ENCODE results near the gene IFNB1. TPM values are rescaled to one million over a fixed set of nuclear protein-coding genes. Genes with fewer than 3 reads are reported as not detected.

IFNB1 gene
- total RNA-seq = not detected
- total RNA-seq (2013) = 0.15 TPM
- total RNA-seq = 0 to 0.17 (median 0) reads per million in 29 experiments

GRCh38 chr9:21077781-21078180 is at the start of gene IFNB1:
IFNB1 (minus strand) TSS chr9:21077942; CDS start chr9:21077869, 73 bp downstream.
- Histone ChIP-seq H3K4me1 (ENCODE audit: control insufficient read depth in 1 of 2, extremely low read depth in 1 of 2, insufficient read depth in 2 of 2, low read length in 2 of 2) (peaks cover 9 to 21% of the 10 kb centered on the region in 2 experiments), H3K4me3 (ENCODE audit: control insufficient read depth in 1 of 2, extremely low read depth in 1 of 2, low read length in 1 of 2) (no peak within 1 kb of the TSS), H3K27me3 (replicated peaks in 1 of 2; ENCODE audit: control insufficient read depth in 2 of 2, extremely low read depth in 1 of 2, insufficient read depth in 2 of 2, low read length in 1 of 2) (no peaks in the 10 kb centered on the region), H3K36me3 (ENCODE audit: control insufficient read depth in 2 of 2, extremely low read depth in 1 of 2, insufficient read depth in 1 of 2, low read length in 1 of 2) (no peaks in the 10 kb centered on the region), H3K9me3 (no peaks in the 10 kb centered on the region), H3K27ac (ENCODE audit: low read length) (no peak within 1 kb of the TSS)
- Mint-ChIP-seq H3K36me3 (no peaks in the 10 kb centered on the region), H3K27me3 (no peaks in the 10 kb centered on the region), H3K9me3 (no peaks in the 10 kb centered on the region), H3K4me1 (peaks cover 26 to 32% (median 30%) of the 10 kb centered on the region in 3 donors), H3K27ac (peak within 1 kb of the TSS in 1 of 2 donors; percentile 35), H3K4me3 (no peak within 1 kb of the TSS)
- 83% methylated on average over 2 of the region's 3 CpGs for WGBS (ENCODE audit: insufficient coverage)
- DNase-seq = no peak
- POLR2A ChIA-PET = interaction anchor here in 1 of 2 donors (0.6 kb wide), 2 partner anchors 27 to 1894 kb away, joined by 3 to 5 read pairs; no protein-coding TSS in a partner anchor
- ATAC-seq (replicated peaks in 1 of 4) = no peak
- CTCF ChIA-PET = interaction anchor here (0.6 to 1.5 kb wide), 6 partner anchors 19 to 1428 kb away, joined by 3 to 16 read pairs (median 6); no protein-coding TSS in a partner anchor

GRCh38 chr9:21121595-21122251 is 44.0 kb upstream of the IFNB1 start:
- Mint-ChIP-seq H3K9me3 (no peaks in the 10 kb centered on the region), H3K4me1 (no peaks in the 10 kb centered on the region), H3K27me3 (peaks cover 0 to 6% of the 10 kb centered on the region in 2 donors), H3K36me3 (no peaks in the 10 kb centered on the region), H3K4me3 (no peak overlapping the region), H3K27ac (no peak overlapping the region)
- Histone ChIP-seq H3K27ac (ENCODE audit: low read length) (no peak overlapping the region), H3K4me1 (ENCODE audit: control insufficient read depth in 1 of 2, extremely low read depth in 1 of 2, insufficient read depth in 2 of 2, low read length in 2 of 2) (no peaks in the 10 kb centered on the region), H3K36me3 (ENCODE audit: control insufficient read depth in 2 of 2, extremely low read depth in 1 of 2, insufficient read depth in 1 of 2, low read length in 1 of 2) (no peaks in the 10 kb centered on the region), H3K4me3 (ENCODE audit: control insufficient read depth in 1 of 2, extremely low read depth in 1 of 2, low read length in 1 of 2) (no peak overlapping the region), H3K9me3 (no peaks in the 10 kb centered on the region), H3K27me3 (replicated peaks in 1 of 2; ENCODE audit: control insufficient read depth in 2 of 2, extremely low read depth in 1 of 2, insufficient read depth in 2 of 2, low read length in 1 of 2) (no peaks in the 10 kb centered on the region)
- DNase-seq (no peak), ATAC-seq (replicated peaks in 1 of 4) (no peak)
- CTCF ChIA-PET = interaction anchor here in 1 of 2 donors (1.1 kb wide), 1 partner anchor 43 kb away, joined by 3 read pairs; no protein-coding TSS in a partner anchor
- 70% methylated on average over 2 of the region's 4 CpGs for WGBS (ENCODE audit: insufficient coverage)
- POLR2A ChIA-PET = no interaction called here

GRCh38 chr9:21121079-21121478 is 43.3 kb upstream of the IFNB1 start:
- Mint-ChIP-seq H3K9me3 (no peaks in the 10 kb centered on the region), H3K4me3 (no peak overlapping the region), H3K36me3 (no peaks in the 10 kb centered on the region), H3K27me3 (peaks cover 0 to 6% of the 10 kb centered on the region in 2 donors), H3K4me1 (no peaks in the 10 kb centered on the region), H3K27ac (no peak overlapping the region)
- Histone ChIP-seq H3K4me1 (ENCODE audit: control insufficient read depth in 1 of 2, extremely low read depth in 1 of 2, insufficient read depth in 2 of 2, low read length in 2 of 2) (no peaks in the 10 kb centered on the region), H3K27ac (ENCODE audit: low read length) (no peak overlapping the region), H3K9me3 (no peaks in the 10 kb centered on the region), H3K27me3 (replicated peaks in 1 of 2; ENCODE audit: control insufficient read depth in 2 of 2, extremely low read depth in 1 of 2, insufficient read depth in 2 of 2, low read length in 1 of 2) (no peaks in the 10 kb centered on the region), H3K4me3 (ENCODE audit: control insufficient read depth in 1 of 2, extremely low read depth in 1 of 2, low read length in 1 of 2) (no peak overlapping the region), H3K36me3 (ENCODE audit: control insufficient read depth in 2 of 2, extremely low read depth in 1 of 2, insufficient read depth in 1 of 2, low read length in 1 of 2) (no peaks in the 10 kb centered on the region)
- ATAC-seq (replicated peaks in 1 of 4) (no peak), DNase-seq (no peak)
- ChIA-PET POLR2A (no interaction called here), CTCF (interaction anchor here in 1 of 2 donors (1.1 kb wide), 1 partner anchor 42 kb away, joined by 3 read pairs; no protein-coding TSS in a partner anchor)
- WGBS (ENCODE audit: insufficient coverage) = 100% methylated on average over 1 of the region's 2 CpGs

GRCh38 chr9:21119093-21119770 is 41.5 kb upstream of the IFNB1 start:
- DNase-seq (peak in 1 of 35 experiments; percentile 1), ATAC-seq (replicated peaks in 1 of 4) (no peak)
- no peaks in the 10 kb centered on the region for H3K36me3 Mint-ChIP-seq
- ChIA-PET CTCF (interaction anchor here in 1 of 2 donors (0.7 to 1.5 kb wide), 2 partner anchors 9 to 1450 kb away, joined by 3 to 5 read pairs; no protein-coding TSS in a partner anchor), POLR2A (no interaction called here)
- H3K4me1 ChIP-seq (ENCODE audit: control insufficient read depth in 1 of 2, extremely low read depth in 1 of 2, insufficient read depth in 2 of 2, low read length in 2 of 2) = no peaks in the 10 kb centered on the region
- no peaks in the 10 kb centered on the region for H3K4me1 Mint-ChIP-seq
- no peak overlapping the region for H3K4me3 ChIP-seq (ENCODE audit: control insufficient read depth in 1 of 2, extremely low read depth in 1 of 2, low read length in 1 of 2)
- no peak overlapping the region for H3K27ac Mint-ChIP-seq
- no peak overlapping the region for H3K27ac ChIP-seq (ENCODE audit: low read length)
- H3K36me3 ChIP-seq (ENCODE audit: control insufficient read depth in 2 of 2, extremely low read depth in 1 of 2, insufficient read depth in 1 of 2, low read length in 1 of 2) = no peaks in the 10 kb centered on the region
- WGBS (ENCODE audit: insufficient coverage) = 59% methylated on average over 3 of the region's 7 CpGs
- H3K9me3 ChIP-seq = no peaks in the 10 kb centered on the region
- peaks cover 0 to 2% of the 10 kb centered on the region in 2 donors for H3K27me3 Mint-ChIP-seq
- no peak overlapping the region for H3K4me3 Mint-ChIP-seq
- no peaks in the 10 kb centered on the region for H3K27me3 ChIP-seq (replicated peaks in 1 of 2; ENCODE audit: control insufficient read depth in 2 of 2, extremely low read depth in 1 of 2, insufficient read depth in 2 of 2, low read length in 1 of 2)
- no peaks in the 10 kb centered on the region for H3K9me3 Mint-ChIP-seq

GRCh38 chr9:21114311-21114710 is 36.6 kb upstream of the IFNB1 start:
- Mint-ChIP-seq H3K9me3 (no peaks in the 10 kb centered on the region), H3K4me3 (no peak overlapping the region), H3K27ac (no peak overlapping the region), H3K4me1 (no peaks in the 10 kb centered on the region), H3K27me3 (peaks cover 0 to 1% of the 10 kb centered on the region in 2 donors), H3K36me3 (no peaks in the 10 kb centered on the region)
- no peak for ATAC-seq (replicated peaks in 1 of 4)
- WGBS (ENCODE audit: insufficient coverage) = no CpG with 5 or more reads among the region's 2 CpGs
- Histone ChIP-seq H3K4me3 (ENCODE audit: control insufficient read depth in 1 of 2, extremely low read depth in 1 of 2, low read length in 1 of 2) (no peak overlapping the region), H3K27ac (ENCODE audit: low read length) (no peak overlapping the region), H3K9me3 (no peaks in the 10 kb centered on the region), H3K36me3 (ENCODE audit: control insufficient read depth in 2 of 2, extremely low read depth in 1 of 2, insufficient read depth in 1 of 2, low read length in 1 of 2) (no peaks in the 10 kb centered on the region), H3K4me1 (ENCODE audit: control insufficient read depth in 1 of 2, extremely low read depth in 1 of 2, insufficient read depth in 2 of 2, low read length in 2 of 2) (no peaks in the 10 kb centered on the region), H3K27me3 (replicated peaks in 1 of 2; ENCODE audit: control insufficient read depth in 2 of 2, extremely low read depth in 1 of 2, insufficient read depth in 2 of 2, low read length in 1 of 2) (no peaks in the 10 kb centered on the region)
- no peak for DNase-seq
- POLR2A ChIA-PET = no interaction called here
- CTCF ChIA-PET = interaction anchor here (1.3 to 5.2 kb wide), 2 partner anchors 18 to 1188 kb away, joined by 16 to 20 read pairs; no protein-coding TSS in a partner anchor

GRCh38 chr9:21110708-21111576 is 33.2 kb upstream of the IFNB1 start:
- DNase-seq (peak in 7 of 35 experiments; percentile 9 to 86 (median 25)), ATAC-seq (replicated peaks in 1 of 4) (peak; percentile 67 to 88 (median 78))
- Mint-ChIP-seq H3K36me3 (no peaks in the 10 kb centered on the region), H3K4me1 (no peaks in the 10 kb centered on the region), H3K27me3 (peaks cover 0 to 1% of the 10 kb centered on the region in 2 donors), H3K27ac (no peak overlapping the region), H3K9me3 (no peaks in the 10 kb centered on the region), H3K4me3 (no peak overlapping the region)
- no peaks in the 10 kb centered on the region for H3K36me3 ChIP-seq (ENCODE audit: control insufficient read depth in 2 of 2, extremely low read depth in 1 of 2, insufficient read depth in 1 of 2, low read length in 1 of 2)
- H3K4me1 ChIP-seq (ENCODE audit: control insufficient read depth in 1 of 2, extremely low read depth in 1 of 2, insufficient read depth in 2 of 2, low read length in 2 of 2) = no peaks in the 10 kb centered on the region
- no peak overlapping the region for H3K27ac ChIP-seq (ENCODE audit: low read length)
- H3K27me3 ChIP-seq (replicated peaks in 1 of 2; ENCODE audit: control insufficient read depth in 2 of 2, extremely low read depth in 1 of 2, insufficient read depth in 2 of 2, low read length in 1 of 2) = no peaks in the 10 kb centered on the region
- POLR2A ChIA-PET = no interaction called here
- CTCF ChIA-PET = interaction anchor here (0.5 to 5.2 kb wide), 37 partner anchors 8 to 1647 kb away, joined by 3 to 50 read pairs (median 4); partner anchors contain the start of gene IFNB1 (in 1 of the 2)
- H3K9me3 ChIP-seq = no peaks in the 10 kb centered on the region
- no CpG with 5 or more reads among the region's 4 CpGs for WGBS (ENCODE audit: insufficient coverage)
- H3K4me3 ChIP-seq (ENCODE audit: control insufficient read depth in 1 of 2, extremely low read depth in 1 of 2, low read length in 1 of 2) = no peak overlapping the region
